HCT116 (cell line): ENCODE results near the gene TNXB.
"Not testable (repeated sequence)": the region's sequence is repeated elsewhere in the genome, so short reads cannot be mapped to it uniquely, and the experiment has no call there.

Source experiments
- CEBPB ChIP-seq: IDR thresholded peaks from 2 replicates; pipeline ENCODE4 v1.6.1; 2012; ENCODE audit warnings: low read depth
- CTCF ChIP-seq, 3 experiments: fragments of 200-600 bp in 1 of 3; sonication (generic) in 1 of 3; IDR thresholded peaks in 2 of 3; conservative IDR thresholded peaks in 1 of 3; 2 replicates each; pipeline ENCODE4 v1.5.1; 2012 to 2017; ENCODE audit warnings: low read depth in 2 of 3, low read length in 2 of 3, antibody characterized with exemption in 1 of 3, borderline replicate concordance in 1 of 3, control low read depth in 1 of 3, mild to moderate bottlenecking in 1 of 3, mixed read lengths in 1 of 3, mixed run types in 1 of 3, moderate library complexity in 1 of 3; ENCODE audit not compliant: insufficient read depth in 1 of 3
- EZH2 ChIP-seq: fragments of 200-600 bp; sonication (generic); IDR thresholded peaks from 2 replicates; pipeline ENCODE4 v1.6.1; 2017; ENCODE audit warnings: antibody characterized with exemption, mixed run types
- EZH2phosphoT487 ChIP-seq: fragments of 200-600 bp; IDR thresholded peaks from 2 replicates; pipeline ENCODE4 v1.6.1; 2018; ENCODE audit warnings: antibody characterized with exemption, borderline replicate concordance
- POLR2A ChIP-seq: IDR thresholded peaks from 2 replicates; pipeline ENCODE4 v1.7.0; 2011; ENCODE audit warnings: borderline replicate concordance; ENCODE audit not compliant: insufficient read depth, insufficient read length; ENCODE audit errors: extremely low read depth
- POLR2AphosphoS5 ChIP-seq: IDR thresholded peaks from 2 replicates; pipeline ENCODE4 v1.6.1; 2011; ENCODE audit warnings: mild to moderate bottlenecking, low read depth, low read length, moderate library complexity
- REST ChIP-seq: IDR thresholded peaks from 2 replicates; pipeline ENCODE4 v1.6.1; 2012; ENCODE audit warnings: low read depth
- ZBTB33 ChIP-seq: IDR thresholded peaks from 2 replicates; pipeline ENCODE4 v1.6.1; 2011; ENCODE audit warnings: mild to moderate bottlenecking, low read length, moderate library complexity; ENCODE audit not compliant: insufficient replicate concordance; ENCODE audit errors: extremely low read depth
- ZFX ChIP-seq: fragments of 450-650 bp; IDR thresholded peaks from 2 replicates; pipeline ENCODE4 v1.6.1; 2017
- ZNF274 ChIP-seq: fragments of 200-500 bp; sonication (Bioruptor generic); IDR thresholded peaks from 2 replicates; pipeline ENCODE4 v1.6.1; 2014; ENCODE audit warnings: mild to moderate bottlenecking, low read depth, low read length, inconsistent platforms

- not testable (repeated sequence) for TF ChIP-seq CTCF (IDR thresholded peaks at IDR 0.05 in 2 of 3, conservative IDR thresholded peaks at IDR 0.05 in 1 of 3; ENCODE audit: borderline replicate concordance in 1 of 3, insufficient read depth in 1 of 3, low read depth in 2 of 3, low read length in 2 of 3); ZBTB33; CEBPB; POLR2AphosphoS5; EZH2; POLR2A; ZFX; EZH2phosphoT487; REST; ZNF274
Observed at GRCh38 chr6:32044916-32045315, 64.2 kb downstream of the TNXB start.
